ENCODE measurements around the gene MBOAT1.

MBOAT1 gene

DNA sequence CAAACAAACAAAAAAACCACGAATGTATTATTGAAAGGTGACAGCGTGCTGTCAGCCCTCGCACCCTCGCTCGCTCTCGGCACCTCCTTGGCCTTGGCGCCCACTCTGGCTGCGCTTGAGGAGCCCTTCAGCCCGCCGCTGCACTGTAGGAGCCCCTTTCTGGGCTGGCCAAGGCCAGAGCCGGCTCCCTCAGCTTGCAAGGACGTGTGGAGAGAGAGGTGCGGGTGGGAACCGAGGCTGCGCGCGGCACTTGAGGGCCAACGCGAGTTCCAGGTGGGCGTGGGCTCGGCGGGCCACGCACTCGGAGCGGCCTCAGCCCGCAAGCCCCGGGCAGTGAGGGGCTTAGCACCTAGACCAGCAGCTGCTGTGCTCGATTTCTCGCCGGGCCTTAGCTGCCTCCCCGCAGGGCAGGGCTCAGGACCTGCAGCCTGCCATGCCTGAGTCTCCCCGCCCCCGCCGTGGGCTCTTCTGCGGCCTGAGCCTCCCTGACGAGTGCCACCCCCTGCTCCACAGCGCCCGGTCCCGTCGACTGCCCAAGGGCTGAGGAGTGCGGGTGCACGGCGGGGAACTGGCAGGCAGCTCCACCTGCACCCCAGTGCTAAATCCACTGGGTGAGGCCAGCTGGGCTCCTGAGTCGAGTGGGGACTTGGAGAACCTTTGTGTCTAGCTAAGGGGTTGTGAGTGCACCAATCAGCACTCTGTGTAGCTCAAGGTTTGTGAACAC, 20.9 kb upstream of the MBOAT1 start:
- DNase-seq, result no peak

DNA sequence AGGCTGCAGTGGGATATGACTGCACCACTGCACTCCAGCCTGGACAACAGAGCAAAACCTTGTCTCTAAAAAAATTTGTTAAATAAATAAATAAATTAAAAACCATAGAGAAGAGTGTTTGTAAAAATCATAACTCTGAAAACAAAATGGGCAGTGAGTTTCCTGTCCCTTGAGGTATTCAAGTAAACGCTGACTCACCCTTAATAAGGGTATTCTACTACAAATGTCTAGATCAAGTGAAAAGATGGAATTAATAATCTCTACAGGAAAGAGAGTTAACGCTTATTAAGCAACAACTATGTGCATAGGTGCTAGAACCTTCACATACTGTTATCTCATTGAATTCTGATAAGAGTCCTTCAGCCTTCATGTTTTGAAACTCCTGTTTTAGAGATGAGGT, 19.9 kb upstream of the MBOAT1 start:
- DNase-seq, result no peak

DNA sequence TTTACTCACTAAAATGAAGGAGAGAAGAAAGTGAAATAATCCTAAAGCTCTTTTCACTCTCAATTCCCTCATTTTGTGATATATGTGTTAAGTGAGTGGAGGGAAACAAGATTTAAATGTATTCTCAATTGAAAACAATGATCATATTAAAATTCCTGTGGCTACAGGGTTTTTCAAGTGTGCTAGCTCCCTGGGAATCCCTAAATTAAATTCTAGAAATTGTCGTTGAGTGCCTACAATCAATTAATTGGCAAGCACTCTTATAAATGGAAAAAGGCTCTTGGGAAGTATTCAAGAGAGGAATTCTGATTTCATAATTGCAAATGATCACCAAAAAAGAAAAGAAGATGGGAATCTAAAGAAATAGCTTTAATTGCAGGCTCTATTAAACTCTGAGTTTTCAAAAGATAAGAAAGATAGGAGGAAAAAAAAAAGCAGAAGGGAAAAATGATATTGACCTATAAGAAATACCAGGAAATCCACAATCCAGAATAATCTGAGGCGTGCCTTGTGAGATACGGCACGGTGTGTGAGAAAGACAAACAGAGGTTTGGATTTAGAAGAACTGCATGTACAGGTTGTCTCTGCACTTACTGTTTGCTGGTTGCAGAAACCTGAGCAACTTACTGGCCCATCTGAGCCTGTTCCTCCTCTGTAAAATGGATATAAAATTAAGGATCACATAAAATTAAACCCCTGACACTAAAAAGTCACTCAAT, 18.3 kb upstream of the MBOAT1 start:
- no peak for DNase-seq

DNA sequence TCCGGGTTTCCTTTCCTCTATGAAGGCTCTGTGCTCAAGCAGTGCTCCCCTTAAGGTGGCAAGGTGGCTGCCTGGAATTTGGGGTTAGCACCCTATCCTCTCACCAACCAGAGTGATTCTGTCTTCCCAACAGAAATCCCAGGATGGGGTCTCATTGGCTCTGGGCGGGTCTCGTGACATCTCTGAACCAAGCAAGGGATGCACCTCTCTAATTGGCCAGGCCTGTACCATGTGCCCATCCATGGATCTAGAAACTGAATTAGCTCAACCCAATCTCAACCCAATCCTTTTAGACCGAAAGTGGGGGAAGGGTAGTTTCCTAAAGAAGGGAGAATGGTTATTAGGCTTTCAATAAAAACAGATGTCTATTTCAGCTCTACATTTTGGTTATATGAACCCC, 17.6 kb upstream of the MBOAT1 start:
- DNase-seq, result no peak

DNA sequence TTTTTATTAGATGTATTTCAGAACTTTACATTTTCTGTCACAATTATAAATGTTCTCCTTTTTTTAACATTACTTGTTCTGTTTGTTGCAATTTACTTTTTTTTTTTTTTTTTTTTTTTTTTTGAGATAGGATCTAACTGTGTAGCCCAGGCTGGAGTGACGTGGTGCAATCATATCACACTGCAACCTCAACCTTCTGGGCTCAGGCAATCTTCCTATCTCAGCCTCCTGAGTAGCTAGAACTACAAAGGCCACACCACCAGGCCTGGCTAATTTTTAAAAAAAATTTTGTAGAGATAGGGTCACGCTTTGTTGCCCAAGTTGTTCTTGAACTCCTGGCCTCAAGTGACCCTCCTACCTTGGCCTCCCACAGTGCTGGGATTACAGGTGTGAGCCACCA, 15.1 kb upstream of the MBOAT1 start:
- DNase-seq, result no peak

DNA sequence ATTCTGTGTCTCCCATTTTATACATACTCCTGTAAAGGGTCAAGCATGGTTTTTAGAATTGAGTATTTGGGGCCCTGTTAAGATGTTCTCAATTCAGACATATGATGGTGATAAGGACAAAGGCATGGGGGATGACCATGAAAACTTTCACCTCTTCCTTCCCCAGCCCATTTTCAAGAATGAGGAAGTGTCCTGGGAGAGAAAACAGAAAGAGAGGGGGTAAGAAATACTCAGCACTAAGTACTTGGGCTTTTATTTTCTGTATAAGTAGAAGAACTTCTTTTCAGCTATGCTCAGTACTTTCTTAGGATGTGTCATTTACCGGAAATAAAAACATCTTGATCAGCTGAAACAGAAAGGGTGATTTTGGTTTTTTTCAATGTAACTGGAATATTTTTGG, 10.9 kb upstream of the MBOAT1 start:
- DNase-seq, result no peak

DNA sequence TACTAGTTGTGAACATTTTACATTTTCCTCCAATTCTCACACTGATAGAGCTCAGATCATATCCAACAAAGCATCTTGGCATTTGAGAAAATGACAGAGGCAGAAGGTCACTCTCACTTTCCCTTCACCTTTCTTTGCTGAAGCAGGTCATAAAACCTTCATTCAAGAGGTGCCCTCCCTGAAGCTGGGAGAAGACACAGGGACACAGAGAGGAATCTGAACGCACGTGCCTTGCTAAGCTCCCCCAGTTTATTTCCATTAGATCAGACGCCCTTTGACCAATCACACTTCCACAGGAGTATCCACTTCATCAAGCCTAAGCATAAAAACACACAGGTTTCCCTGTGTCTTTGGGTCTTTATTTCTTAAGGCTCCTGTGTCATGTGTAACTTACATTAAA, 9.2 kb upstream of the MBOAT1 start:
- DNase-seq, result no peak

DNA sequence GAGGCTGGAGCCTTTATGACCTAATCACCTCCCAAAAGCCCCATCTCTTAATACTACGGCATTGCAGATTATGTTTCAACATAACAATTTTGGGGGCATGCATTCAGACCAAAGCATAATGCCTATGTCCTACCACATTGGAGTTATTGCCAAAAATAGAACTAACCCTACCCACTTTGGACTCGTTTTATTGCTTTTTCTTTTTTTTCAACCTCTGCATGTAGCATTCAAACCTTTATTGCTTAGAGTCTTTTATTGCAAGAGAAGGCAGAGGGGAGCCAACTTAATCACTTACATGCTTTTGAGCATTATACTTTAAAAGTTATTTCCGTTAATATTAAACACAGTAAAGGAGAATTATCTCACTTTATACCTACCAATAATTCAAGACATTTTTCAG, 8.1 kb upstream of the MBOAT1 start:
- no peak for DNase-seq

DNA sequence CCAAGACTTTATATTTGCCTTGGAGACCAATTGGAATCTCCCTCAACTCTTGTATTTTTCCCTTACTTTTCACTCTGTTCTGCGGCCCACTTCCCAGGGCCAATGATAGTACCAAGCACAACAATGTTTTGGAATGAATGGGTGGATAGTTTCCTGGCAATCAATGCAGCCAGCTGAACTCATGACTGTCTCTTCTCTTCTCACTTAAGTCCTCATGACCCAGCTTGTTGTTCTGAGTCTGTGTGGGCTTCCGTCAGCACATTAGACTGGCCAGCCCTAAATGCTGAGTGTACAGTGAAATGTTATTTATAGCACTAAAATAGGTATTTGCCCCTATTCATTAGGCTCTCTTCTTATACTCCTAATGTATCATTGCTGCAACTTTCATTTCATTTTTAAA, 5.6 kb upstream of the MBOAT1 start:
- no peak for DNase-seq

DNA sequence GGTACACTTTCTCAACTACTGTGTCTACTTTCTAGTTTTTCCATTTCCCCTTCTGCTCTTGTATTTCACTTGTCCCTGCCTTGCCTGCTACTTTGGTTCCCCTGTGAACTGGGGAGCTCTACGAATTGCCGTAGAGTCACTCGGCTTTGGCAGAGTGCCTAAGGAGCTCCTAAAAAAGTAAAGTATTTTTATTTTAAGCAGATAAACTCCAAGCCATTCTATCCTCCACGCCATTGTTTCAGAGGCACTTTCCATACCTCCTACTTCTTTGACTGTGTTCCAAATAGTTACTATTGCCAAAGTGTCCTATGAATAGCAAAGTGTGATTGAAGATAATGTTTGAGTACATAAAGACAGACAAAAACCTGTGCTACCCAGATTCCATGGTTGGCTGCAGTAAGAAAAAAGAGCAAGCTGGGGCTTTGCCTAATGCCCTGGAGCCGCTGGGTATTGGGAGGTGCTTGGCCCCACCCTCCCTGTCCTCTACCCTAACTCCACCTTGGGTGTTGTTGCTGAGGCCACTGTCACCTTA, 5.1 kb upstream of the MBOAT1 start:
- no peak for DNase-seq

DNA sequence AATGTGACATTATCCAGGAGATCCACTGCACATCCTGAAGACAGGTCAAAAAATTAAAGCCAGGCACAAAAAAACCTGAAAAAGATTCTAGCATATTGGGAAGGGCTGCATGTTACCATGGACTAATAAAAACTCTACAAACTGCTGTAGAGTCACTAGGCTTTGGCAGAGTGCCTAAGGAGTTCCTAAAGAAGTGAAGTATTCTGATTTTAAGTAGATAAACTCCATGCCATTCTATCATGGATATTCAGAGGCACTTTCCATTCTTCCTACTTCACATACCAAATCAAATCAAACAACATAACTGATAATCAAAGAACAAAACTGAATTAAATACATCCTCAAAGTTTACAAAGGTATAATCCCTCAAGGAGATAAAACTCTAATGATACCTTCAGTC, 3.0 kb upstream of the MBOAT1 start:
- no peak for DNase-seq

DNA sequence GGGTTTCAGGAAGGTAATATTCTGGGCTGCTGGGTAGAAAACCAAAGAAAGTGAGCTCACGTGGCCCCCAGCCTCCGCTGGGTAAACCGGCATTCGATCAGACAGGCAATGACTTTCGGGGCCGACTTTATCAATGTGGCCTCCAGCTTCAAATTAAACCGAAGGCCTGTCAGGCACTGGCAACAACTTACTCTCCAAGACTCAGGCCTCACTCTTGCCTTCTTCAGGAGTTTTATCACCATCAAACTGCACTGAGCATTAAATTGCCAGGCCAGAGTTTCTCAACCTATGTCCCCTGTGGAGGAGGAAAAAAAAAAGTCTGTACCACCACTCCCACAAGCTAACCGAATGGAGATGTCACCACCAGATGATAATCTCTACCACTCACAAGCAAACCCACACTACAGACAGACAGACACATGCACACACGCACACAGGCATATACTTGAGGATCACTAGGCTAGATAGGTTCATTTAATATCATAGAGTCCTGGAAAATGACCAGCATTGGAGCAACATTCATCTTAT, 1.1 kb upstream of the MBOAT1 start:
- DNase-seq, result no peak

DNA sequence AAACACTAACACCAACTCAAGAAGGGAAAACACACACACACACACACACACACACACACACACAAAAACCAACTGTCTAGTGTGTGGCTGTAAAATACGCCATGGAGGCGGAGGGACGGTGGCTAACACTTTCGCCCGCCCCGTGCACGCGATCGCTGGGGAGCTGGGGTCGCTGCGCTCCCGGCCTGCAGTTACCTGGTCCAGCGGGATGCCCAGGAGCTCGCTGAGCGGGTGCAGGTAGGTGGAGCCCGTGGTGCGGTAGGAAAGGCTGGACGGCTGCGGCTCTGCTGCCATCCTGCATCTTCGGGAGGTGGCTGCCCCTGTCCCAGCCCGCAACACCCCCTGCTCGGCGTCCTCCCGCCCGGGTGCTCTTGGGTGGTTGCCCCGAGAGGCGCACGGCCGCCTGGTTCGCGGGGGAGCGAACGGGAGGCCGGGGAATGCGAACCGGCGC, 303 bp downstream of the MBOAT1 start:
- peak in 1 of 2 donors; percentile 28 for DNase-seq

DNA sequence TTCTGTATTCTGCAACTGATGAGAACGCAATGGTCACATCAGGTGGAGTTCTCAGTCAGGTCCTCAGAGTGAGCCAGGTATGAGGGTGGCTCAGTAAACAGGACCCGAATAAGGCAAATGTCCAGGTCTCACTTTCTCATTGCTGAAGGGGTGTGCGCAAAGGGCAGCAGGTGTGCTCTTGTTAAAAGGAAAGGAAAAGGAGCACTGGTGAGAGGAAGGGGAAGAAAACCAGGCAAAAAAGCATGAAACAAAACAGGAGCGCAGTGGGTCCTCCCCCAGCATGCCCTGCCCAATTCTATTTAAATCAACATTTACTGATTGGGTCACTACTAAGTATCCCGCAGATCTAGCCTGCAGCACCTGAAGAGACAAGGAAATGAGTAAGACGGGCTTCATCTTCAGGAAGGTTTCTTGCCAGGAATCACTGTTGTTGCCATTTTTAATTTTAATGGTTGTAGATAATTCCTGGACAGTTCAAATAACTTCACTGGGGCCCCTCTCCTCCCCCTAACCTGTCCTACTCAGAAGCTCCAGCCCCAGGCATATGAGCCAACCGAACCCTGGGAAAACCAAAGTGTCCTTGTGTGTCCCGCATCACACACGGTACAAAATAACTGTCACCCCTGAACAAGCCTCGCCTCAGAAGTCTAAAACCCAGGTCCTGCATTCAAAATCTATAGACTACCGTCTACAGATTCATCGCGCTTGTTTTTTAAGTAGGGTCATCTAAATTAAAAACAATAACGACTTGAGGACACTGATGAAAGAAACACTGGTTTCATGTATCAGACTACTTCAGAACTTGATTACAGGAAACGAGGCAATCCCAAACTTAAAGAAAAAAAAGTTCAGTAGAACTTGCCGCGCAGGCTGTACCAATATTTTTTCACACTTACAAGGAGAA, 980 bp downstream of the MBOAT1 start:
- no peak for DNase-seq

DNA sequence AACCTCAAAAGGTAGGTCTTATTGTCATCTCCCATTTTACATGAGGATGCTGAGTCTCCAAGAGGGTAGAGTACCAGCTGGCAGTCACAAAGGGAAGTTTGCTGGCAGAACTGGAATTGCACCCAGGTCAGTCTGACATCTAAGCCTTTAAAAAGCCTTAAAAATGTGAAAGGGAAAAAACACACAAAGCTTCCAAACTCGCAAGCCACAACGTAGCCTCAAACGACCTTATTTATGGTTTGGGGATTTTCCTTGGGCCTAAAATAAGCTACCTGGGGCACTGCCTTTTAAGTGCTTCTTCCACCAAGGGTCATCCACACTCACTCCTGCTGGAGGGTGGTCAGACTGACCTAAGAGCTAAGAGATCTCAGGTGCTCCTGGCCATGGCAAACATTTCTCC, 2.1 kb downstream of the MBOAT1 start:
- DNase-seq, result no peak

DNA sequence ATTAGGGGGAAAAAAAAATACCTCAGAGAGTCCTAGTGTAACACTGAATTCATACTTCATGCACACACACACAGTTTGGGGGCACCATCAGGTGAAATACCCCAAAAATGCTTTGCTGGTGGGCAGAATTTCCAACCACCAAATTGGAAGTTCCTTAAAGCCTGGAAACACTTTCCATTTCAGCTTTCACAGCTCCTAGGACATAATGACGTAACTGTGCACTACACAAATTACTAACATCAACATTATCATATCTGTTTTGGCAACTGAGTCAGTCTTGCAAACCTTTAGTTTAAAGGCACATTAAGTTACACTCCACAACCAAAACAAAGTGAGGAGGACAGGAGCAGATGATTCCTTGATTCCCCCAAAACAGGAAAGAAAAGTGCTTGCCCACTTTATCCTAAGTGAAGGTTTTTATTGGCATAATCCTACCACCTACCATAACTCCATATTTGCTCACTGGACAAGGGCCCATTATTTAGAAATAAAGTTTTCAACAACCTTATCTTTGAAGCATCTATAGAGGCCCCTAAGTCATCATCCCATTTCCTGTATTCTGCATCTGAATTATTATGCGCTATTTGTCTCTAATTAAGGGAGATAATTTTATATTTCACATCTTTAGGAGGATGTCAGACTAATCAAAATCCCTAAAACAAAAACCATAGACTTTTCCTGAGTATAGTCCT, 3.4 kb downstream of the MBOAT1 start:
- DNase-seq, result no peak

DNA sequence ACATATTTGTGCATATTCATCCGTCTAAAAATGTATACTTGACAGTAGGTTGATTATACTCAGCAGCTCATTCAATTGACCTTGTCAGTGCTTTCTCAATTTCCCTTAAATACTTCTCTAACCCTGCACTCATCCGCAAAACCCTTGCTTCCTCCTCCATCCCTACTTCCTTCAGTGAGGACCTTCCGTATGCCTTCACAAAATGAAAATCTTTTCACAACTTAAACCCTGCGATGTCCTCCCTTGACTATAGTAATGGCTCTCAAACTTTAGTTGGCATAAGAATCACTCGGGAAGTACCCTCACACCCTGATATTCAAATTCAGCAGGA, 5.2 kb downstream of the MBOAT1 start:
- DNase-seq, result no peak

DNA sequence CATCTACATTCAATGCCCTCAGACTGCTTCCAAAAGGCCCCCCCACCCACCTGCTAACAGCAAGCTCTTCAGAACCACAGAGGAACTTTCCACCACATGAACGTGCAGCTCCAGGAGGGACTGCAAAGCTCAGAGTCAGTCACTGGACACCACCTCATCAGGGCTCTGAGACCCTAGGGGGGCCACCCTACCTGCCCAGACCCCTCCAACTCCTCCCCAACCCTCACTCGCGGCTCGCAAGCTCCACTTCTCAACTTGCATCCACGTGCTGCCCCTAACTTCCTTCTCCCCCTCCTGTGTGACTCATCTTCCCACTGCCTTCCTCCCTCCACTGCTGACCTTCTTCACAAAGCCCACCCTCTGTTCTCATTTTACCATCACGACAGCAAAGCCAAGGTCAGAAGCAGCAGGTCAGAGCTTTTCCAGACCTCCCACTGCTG, 6.5 kb downstream of the MBOAT1 start:
- no peak for DNase-seq

DNA sequence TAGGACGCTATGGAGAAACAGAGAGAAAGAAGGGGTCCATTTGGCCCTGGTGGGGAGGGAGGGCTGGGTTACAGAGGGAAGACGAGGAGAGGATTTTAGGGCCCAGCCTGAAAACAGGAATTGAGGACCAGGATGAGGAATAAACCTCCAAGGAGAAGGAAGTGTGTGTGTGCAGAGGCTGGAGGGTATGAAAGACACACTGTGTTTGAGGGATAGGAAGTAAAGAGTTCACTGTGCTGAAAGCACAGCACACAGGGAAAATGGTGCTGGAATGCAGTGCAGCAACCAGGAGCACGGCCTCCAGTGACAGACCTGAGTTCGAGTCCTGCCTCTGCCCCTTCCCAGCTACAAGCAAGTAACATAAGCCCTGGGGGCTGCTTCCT, 7.8 kb downstream of the MBOAT1 start:
- no peak for DNase-seq

DNA sequence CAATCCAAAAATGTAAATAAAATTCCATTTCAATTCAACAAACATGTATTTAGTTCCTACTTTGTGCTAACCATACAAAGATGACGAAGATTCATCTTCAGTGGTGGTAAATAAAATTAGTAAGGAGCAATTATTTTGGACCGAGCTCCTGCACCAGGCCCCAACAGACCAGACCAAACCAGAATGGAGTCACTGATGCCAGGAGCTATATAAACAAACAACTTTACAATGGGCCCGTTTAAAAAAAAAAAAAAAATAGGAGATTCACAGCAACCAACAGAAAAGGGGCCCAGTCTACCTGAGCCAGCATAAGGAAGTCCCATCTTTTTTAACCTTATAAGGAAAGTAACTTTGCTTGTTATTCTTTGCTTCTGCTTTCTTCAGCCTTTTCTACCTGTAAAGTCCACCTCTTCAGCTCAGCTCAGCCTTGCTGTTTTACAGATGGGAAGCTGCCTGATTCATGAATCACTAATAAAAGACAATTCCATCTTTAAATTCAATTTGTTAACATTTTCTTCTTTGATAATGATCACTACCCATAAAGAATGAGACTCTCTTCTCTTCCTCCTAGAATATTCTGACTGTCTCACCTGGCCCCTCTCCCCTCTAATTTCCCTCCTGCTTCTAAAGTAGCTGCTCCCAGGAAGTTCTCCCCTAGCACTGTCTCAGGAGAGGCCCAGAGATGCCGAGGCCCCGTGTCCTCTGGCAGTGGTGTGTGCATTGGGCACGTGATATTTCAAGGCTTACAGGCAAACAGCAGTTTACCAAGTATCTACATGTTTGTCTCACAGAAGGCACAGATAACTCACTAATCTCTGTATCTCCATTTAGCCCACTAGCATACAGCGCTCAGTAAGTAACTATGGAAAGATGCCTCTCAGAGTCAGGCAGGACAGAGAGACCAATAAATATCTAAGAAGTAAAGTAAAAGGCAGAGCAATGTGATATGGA, 8.4 kb downstream of the MBOAT1 start:
- no peak for DNase-seq

DNA sequence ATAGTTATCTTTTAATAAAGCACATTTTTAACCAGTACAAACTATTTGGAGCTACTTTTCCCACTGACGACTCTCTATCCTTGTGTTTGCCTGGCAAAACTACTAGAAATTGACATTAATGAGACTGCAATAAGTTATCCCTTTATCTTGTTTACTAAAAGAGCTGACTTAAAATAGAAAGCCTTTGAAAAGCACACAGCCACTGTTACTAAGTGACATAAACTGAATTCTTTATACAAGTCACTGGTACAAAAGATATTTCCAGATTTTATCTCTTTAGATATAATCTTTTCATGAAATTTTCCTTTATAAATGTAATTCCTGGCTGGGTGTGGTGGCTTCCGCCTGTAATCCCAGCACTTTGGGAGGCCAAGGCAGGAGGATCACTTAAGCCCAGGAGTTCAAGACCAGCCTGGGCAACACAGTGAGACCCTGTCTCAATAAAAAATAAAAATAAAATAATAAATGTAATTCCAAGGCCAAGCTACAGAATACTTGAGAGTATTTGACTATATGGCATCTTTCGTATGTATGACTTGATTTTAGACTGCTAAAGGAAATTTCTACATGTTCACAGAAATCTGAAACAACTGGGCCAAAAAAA, 9.5 kb downstream of the MBOAT1 start:
- no peak for DNase-seq
